Gastrocnemius medialis (tissue), 4 donors: ENCODE results near the gene TNFRSF18. TPM values are rescaled to one million over a fixed set of nuclear protein-coding genes. Genes with fewer than 3 reads are reported as not detected.

Experiments
- ATAC-seq, 2 donors: fragments of 150-250 bp; one replicate each; pipeline ENCODE4 v1.9.1; 2016
- DNase-seq, 2 donors: peaks; one replicate each; pipeline ENCODE4 v3.0.0-alpha.2; 2019
- H3K27ac ChIP-seq, 4 donors: fragments of 200-600 bp; sonication (generic); 1 replicate in 1 of 4; 2 replicates in 3 of 4; pipeline ENCODE4 v1.5.1; 2016 to 2018; ENCODE audit warnings: mild to moderate bottlenecking in 2 of 4, moderate library complexity in 1 of 4
- H3K27me3 ChIP-seq, 3 donors: fragments of 200-600 bp; sonication (generic) in 2 of 3; 1 replicate in 1 of 3; 2 replicates in 2 of 3; pipeline versions ENCODE4 v1.5.1 to v1.6.0; 2016 to 2019; ENCODE audit warnings: mild to moderate bottlenecking in 1 of 3, moderate library complexity in 1 of 3
- H3K36me3 ChIP-seq, 2 donors: fragments of 200-600 bp; sonication (generic) in 1 of 2; one replicate each; pipeline ENCODE4 v1.5.1; 2017 to 2018
- H3K4me1 ChIP-seq, 2 donors: fragments of 200-600 bp; sonication (generic) in 1 of 2; one replicate each; pipeline ENCODE4 v1.5.1; 2016 to 2017; ENCODE audit warnings: mild to moderate bottlenecking in 2 of 2
- H3K4me3 ChIP-seq, 4 donors: fragments of 200-600 bp; sonication (generic) in 3 of 4; 1 replicate in 1 of 4; 2 replicates in 3 of 4; pipeline ENCODE4 v1.5.1; 2016 to 2019; ENCODE audit warnings: mild to moderate bottlenecking in 2 of 4
- H3K9me3 ChIP-seq, 3 donors: fragments of 200-600 bp; sonication (generic) in 2 of 3; 1 replicate in 1 of 3; 2 replicates in 2 of 3; pipeline ENCODE4 v1.5.1; 2016 to 2019
- CTCF ChIP-seq, 5 experiments: fragments of 450-650 bp in 3 of 5; fragments of 200-600 bp in 2 of 5; sonication (generic) in 2 of 5; IDR thresholded peaks in 4 of 5; conservative IDR thresholded peaks in 1 of 5; 1 replicate in 4 of 5; 2 replicates in 1 of 5; pipeline ENCODE4 v1.5.1; 2016 to 2019; ENCODE audit warnings: antibody characterized with exemption in 5 of 5, mild to moderate bottlenecking in 3 of 5, moderate library complexity in 3 of 5
- POLR2A ChIP-seq, 2 donors: fragments of 450-650 bp; IDR thresholded peaks; one replicate each; pipeline ENCODE4 v1.6.1; 2017; ENCODE audit warnings: antibody characterized with exemption in 2 of 2, mild to moderate bottlenecking in 2 of 2, moderate library complexity in 2 of 2
- in situ Hi-C, 4 donors: fragments of 200-750 bp; cut with MboI; loops; one replicate each; pipeline versions ENCODE4 v1.15.0 to v1.8.0; 2017; ENCODE audit warnings: low sequenced_read_pairs in 4 of 4
- intact Hi-C: fragments of 100-400 bp; cut with DNase I; formaldehyde crosslinking; loops from one replicate; pipeline ENCODE4 v1.15.1; 2023; ENCODE audit warnings: low total_unique reads
- total RNA-seq, 4 donors: library from RNA; depleted of rRNA; stranded (reverse); fragments of >200 nt; gene quantifications; one replicate each; pipeline versions ENCODE4 v1.1.0 to v1.2.3, GENCODE V29; 2016

Gene TNFRSF18
- total RNA-seq, 4 donors from 2014 or later, result not detected

DNA sequence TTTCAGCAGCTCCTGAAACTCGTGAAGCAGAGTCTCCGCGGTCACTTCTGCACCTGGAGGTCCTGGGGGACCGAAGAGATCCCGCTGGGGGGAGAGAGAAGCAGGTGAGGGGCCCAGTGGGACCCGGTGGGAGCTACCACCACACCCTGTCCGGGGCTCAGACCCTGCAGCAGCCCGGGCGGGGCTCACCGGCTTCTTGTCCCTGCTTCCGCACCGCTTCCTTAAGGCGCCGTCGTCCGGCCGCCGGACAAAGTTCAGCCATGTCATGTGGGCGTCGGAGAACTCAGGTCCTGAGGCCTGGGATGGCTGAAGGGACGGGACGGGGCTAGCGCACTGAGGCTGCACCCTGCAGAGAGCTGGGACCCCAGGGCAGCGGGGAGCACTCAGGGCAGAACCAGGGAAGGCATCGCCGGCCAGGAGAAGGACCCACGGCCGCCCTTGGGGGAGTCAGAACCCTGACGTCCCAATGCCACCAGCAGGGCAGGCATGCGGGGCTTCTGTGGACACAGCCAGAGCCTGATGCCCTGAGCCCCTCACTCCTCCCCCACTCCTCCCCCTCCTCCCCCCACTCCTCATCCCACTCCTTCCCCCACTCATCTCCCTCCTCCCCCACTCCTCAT is 37.9 kb upstream of the TNFRSF18 start:
- TF ChIP-seq CTCF (IDR thresholded peaks at IDR 0.05 in 4 of 5, conservative IDR thresholded peaks at IDR 0.05 in 1 of 5) (no peak), POLR2A (IDR thresholded peaks at IDR 0.05) (no peak)
- Histone ChIP-seq H3K27ac (no peak overlapping the region), H3K36me3 (no peaks in the 10 kb centered on the region), H3K9me3 (no peaks in the 10 kb centered on the region), H3K4me1 (no peaks in the 10 kb centered on the region), H3K27me3 (peaks cover 22 to 35% (median 31%) of the 10 kb centered on the region in 3 donors), H3K4me3 (peak overlapping the region in 1 of 4 donors; percentile 30)
- DNase-seq (no peak), ATAC-seq (no peak)
- intact Hi-C loops, result no loop called here
- in situ Hi-C loops, result no loop called here

DNA sequence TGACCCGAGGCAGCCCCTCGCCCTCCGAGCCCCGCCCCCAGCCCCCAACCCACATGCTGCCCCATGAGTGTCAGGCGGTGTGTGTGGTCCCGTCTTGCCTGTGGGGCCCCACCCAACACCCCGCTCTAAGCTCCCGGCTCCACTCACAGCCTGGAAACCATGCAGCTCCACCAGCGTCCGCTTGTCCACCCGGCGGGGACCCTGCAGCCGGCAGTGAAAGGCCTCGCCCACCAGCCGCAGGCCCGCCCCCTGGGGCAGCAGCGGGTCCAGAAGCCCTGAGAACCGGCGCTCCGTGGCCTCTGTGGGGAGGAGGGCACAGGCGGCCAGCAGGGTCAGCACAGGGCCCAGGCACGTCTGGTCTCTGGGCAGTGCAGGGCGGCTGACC is 37.4 kb upstream of the TNFRSF18 start:
- no peak overlapping the region for H3K27ac ChIP-seq
- in situ Hi-C loops, result no loop called here
- peaks cover 26 to 40% (median 36%) of the 10 kb centered on the region in 3 donors for H3K27me3 ChIP-seq
- H3K36me3 ChIP-seq, result no peaks in the 10 kb centered on the region
- DNase-seq (no peak), ATAC-seq (no peak)
- H3K4me1 ChIP-seq, result no peaks in the 10 kb centered on the region
- peak overlapping the region in 1 of 4 donors; percentile 30 for H3K4me3 ChIP-seq
- TF ChIP-seq POLR2A (IDR thresholded peaks at IDR 0.05), result no peak
- TF ChIP-seq CTCF (IDR thresholded peaks at IDR 0.05 in 4 of 5, conservative IDR thresholded peaks at IDR 0.05 in 1 of 5), result no peak
- intact Hi-C loops, result no loop called here
- H3K9me3 ChIP-seq, result no peaks in the 10 kb centered on the region

GRCh38 chr1:1243266-1243660 is 36.9 kb upstream of the TNFRSF18 start:
- in situ Hi-C loops, result no loop called here
- TF ChIP-seq CTCF (IDR thresholded peaks at IDR 0.05 in 4 of 5, conservative IDR thresholded peaks at IDR 0.05 in 1 of 5) (no peak), POLR2A (IDR thresholded peaks at IDR 0.05) (no peak)
- DNase-seq, result no peak
- H3K27ac ChIP-seq, result no peak overlapping the region
- intact Hi-C loops, result no loop called here
- H3K9me3 ChIP-seq, result no peaks in the 10 kb centered on the region
- H3K27me3 ChIP-seq, result peaks cover 32 to 45% (median 41%) of the 10 kb centered on the region in 3 donors
- H3K4me1 ChIP-seq, result no peaks in the 10 kb centered on the region
- H3K36me3 ChIP-seq, result no peaks in the 10 kb centered on the region
- no peak for ATAC-seq
- no peak overlapping the region for H3K4me3 ChIP-seq

- Histone ChIP-seq H3K4me1 (no peaks in the 10 kb centered on the region), H3K27me3 (peaks cover 36 to 50% (median 47%) of the 10 kb centered on the region in 3 donors), H3K9me3 (no peaks in the 10 kb centered on the region), H3K36me3 (no peaks in the 10 kb centered on the region), H3K27ac (no peak overlapping the region), H3K4me3 (no peak overlapping the region)
- intact Hi-C loops, result no loop called here
- no peak for TF ChIP-seq POLR2A (IDR thresholded peaks at IDR 0.05)
- no peak for TF ChIP-seq CTCF (IDR thresholded peaks at IDR 0.05 in 4 of 5, conservative IDR thresholded peaks at IDR 0.05 in 1 of 5)
- in situ Hi-C loops, result no loop called here
- no peak for DNase-seq
- no peak for ATAC-seq
These were observed 36.3 kb upstream of the TNFRSF18 start for GRCh38 chr1:1242461-1243265.
